ENCODE results near the gene TMEM231.
A peak's percentile ranks its signal among the peaks of the same experiment; 100 is the strongest.

Gene TMEM231

GRCh38 chr16:75527825-75528299 is 28.2 kb downstream of the TMEM231 start:
- H3K27ac ChIP-seq, result no peak overlapping the region
- TF ChIP-seq ZFX (IDR thresholded peaks at IDR 0.05; ENCODE audit: borderline replicate concordance) (no peak), CTCF (IDR thresholded peaks at IDR 0.05) (no peak)

- no peak for TF ChIP-seq CTCF (IDR thresholded peaks at IDR 0.05)
- TF ChIP-seq ZFX (IDR thresholded peaks at IDR 0.05; ENCODE audit: borderline replicate concordance), result no peak
- no peak overlapping the region for H3K27ac ChIP-seq
Measured at GRCh38 chr16:75526032-75526790, 29.8 kb downstream of the TMEM231 start.

- no peak overlapping the region for H3K27ac ChIP-seq
- TF ChIP-seq CTCF (IDR thresholded peaks at IDR 0.05) (no peak), ZFX (IDR thresholded peaks at IDR 0.05; ENCODE audit: borderline replicate concordance) (no peak)
Measured at GRCh38 chr16:75519175-75519574, 36.9 kb downstream of the TMEM231 start.

- peak overlapping the region; percentile 62 for H3K27ac ChIP-seq
Measured at GRCh38 chr16:75516189-75516966, 39.7 kb downstream of the TMEM231 start.

GRCh38 chr16:75514296-75514695 is 41.8 kb downstream of the TMEM231 start:
- no peak for TF ChIP-seq CTCF (IDR thresholded peaks at IDR 0.05)
- no peak for TF ChIP-seq ZFX (IDR thresholded peaks at IDR 0.05; ENCODE audit: borderline replicate concordance)
- H3K27ac ChIP-seq, result no peak overlapping the region

GRCh38 chr16:75506574-75506973 is 49.5 kb downstream of the TMEM231 start:
- no peak overlapping the region for H3K27ac ChIP-seq
- TF ChIP-seq ZFX (IDR thresholded peaks at IDR 0.05; ENCODE audit: borderline replicate concordance) (no peak), CTCF (IDR thresholded peaks at IDR 0.05) (no peak)

GRCh38 chr16:75506107-75506506 is 49.9 kb downstream of the TMEM231 start:
- TF ChIP-seq CTCF (IDR thresholded peaks at IDR 0.05) (no peak), ZFX (IDR thresholded peaks at IDR 0.05; ENCODE audit: borderline replicate concordance) (no peak)
- H3K27ac ChIP-seq, result no peak overlapping the region
